ENCODE data around the gene AP1S1. TPM values are rescaled to one million over a fixed set of nuclear protein-coding genes. Genes with fewer than 3 reads are reported as not detected.
A peak's percentile ranks its signal among the peaks of the same experiment; 100 is the strongest.

Gene AP1S1
- total RNA-seq, 1 experiment from 2014 or later, result 79.0 TPM

DNA sequence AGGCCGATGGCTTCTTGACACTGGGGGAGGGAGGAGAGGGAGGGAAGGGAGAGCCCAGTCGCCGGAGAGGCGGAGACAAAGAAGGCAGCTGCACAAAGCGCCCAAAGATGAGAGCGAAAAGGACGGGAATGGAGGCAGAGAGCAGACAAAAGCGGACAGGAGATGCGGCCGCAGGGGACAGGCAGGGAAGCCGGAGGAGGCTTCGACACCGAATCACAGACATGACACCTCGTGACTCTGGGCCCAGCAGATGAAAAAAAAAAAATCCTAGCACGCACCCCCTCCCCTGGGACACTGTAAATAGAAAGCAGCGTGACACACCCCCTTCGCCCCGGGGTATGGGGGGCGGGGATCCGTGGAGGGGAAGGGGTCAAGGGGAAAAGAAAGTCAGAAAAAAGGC is 24.8 kb downstream of the AP1S1 start:
- CTCF ChIA-PET, result interaction anchor here (1.4 kb wide), 1 partner anchor 14 kb away, joined by 3 read pairs; no protein-coding TSS in a partner anchor
- DNase-seq (ENCODE audit: low spot score), result no peak
- Histone ChIP-seq H3K9me3 (ENCODE audit: low read depth, low read length, poor library complexity, severe bottlenecking) (no peaks in the 10 kb centered on the region), H3K27me3 (replicated peaks; ENCODE audit: insufficient read depth, low read depth, low read length, poor library complexity) (peaks cover 35% of the 10 kb centered on the region), H3K4me3 (ENCODE audit: low read depth, low read length, poor library complexity, severe bottlenecking) (peak overlapping the region; percentile 40), H3K4me1 (ENCODE audit: insufficient read depth, low read length, poor library complexity, severe bottlenecking) (peaks cover 11% of the 10 kb centered on the region), H3K27ac (ENCODE audit: low read depth, low read length, poor library complexity, severe bottlenecking) (no peak overlapping the region), H3K36me3 (ENCODE audit: insufficient read depth, low read length, poor library complexity, severe bottlenecking) (no peaks in the 10 kb centered on the region)
- POLR2A ChIA-PET (ENCODE audit: low non-redundant PET), result no interaction called here
- BruUV-seq (replicated peaks), result no TSS peak
- no peak for TF ChIP-seq EZH2 (IDR thresholded peaks at IDR 0.05; ENCODE audit: borderline replicate concordance, low read depth, low read length, poor library complexity, severe bottlenecking)
- TF ChIP-seq, protein P1, sequence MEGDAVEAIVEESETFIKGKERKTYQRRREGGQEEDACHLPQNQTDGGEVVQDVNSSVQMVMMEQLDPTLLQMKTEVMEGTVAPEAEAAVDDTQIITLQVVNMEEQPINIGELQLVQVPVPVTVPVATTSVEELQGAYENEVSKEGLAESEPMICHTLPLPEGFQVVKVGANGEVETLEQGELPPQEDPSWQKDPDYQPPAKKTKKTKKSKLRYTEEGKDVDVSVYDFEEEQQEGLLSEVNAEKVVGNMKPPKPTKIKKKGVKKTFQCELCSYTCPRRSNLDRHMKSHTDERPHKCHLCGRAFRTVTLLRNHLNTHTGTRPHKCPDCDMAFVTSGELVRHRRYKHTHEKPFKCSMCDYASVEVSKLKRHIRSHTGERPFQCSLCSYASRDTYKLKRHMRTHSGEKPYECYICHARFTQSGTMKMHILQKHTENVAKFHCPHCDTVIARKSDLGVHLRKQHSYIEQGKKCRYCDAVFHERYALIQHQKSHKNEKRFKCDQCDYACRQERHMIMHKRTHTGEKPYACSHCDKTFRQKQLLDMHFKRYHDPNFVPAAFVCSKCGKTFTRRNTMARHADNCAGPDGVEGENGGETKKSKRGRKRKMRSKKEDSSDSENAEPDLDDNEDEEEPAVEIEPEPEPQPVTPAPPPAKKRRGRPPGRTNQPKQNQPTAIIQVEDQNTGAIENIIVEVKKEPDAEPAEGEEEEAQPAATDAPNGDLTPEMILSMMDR (conservative IDR thresholded peaks at IDR 0.05; ENCODE audit: low read depth, low read length), result no peak
- intact Hi-C loops (cut with micrococcal nuclease; ENCODE audit: unreplicated experiment), result loop anchor here (10.0 kb wide), 1 partner anchor 84 kb away; no protein-coding TSS in a partner anchor

DNA sequence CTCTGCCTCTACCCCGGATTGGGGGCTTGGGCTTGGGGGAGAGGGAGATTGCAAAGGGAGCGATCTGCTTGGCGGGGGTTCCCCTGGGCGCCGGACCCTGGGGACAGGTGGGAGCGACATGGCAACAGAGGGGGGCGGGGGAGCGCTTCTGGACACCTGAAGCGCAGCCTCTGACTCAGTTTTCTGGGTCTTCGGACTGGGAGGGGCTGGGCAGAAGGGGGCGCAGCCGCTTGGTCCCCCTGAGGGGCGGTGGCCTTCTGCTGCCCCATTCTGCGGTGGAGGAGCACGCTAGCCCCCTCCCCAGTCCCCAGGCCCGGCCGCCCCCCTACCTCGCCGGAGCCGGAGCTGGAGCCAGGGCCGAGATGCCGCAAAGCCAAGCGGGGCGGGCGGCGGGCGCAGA is 25.4 kb downstream of the AP1S1 start:
- ChIA-PET CTCF (no interaction called here), POLR2A (ENCODE audit: low non-redundant PET) (interaction anchor here (0.6 kb wide), 1 partner anchor 171 kb away, joined by 6 read pairs; no protein-coding TSS in a partner anchor)
- peaks cover 8% of the 10 kb centered on the region for H3K4me1 ChIP-seq (ENCODE audit: insufficient read depth, low read length, poor library complexity, severe bottlenecking)
- no peak for TF ChIP-seq EZH2 (IDR thresholded peaks at IDR 0.05; ENCODE audit: borderline replicate concordance, low read depth, low read length, poor library complexity, severe bottlenecking)
- TF ChIP-seq, protein P1 (conservative IDR thresholded peaks at IDR 0.05; ENCODE audit: low read depth, low read length), result no peak
- BruUV-seq (replicated peaks), result no TSS peak
- no peak for DNase-seq (ENCODE audit: low spot score)
- no peaks in the 10 kb centered on the region for H3K9me3 ChIP-seq (ENCODE audit: low read depth, low read length, poor library complexity, severe bottlenecking)
- H3K27ac ChIP-seq (ENCODE audit: low read depth, low read length, poor library complexity, severe bottlenecking), result no peak overlapping the region
- H3K4me3 ChIP-seq (ENCODE audit: low read depth, low read length, poor library complexity, severe bottlenecking), result peak overlapping the region; percentile 40
- peaks cover 35% of the 10 kb centered on the region for H3K27me3 ChIP-seq (replicated peaks; ENCODE audit: insufficient read depth, low read depth, low read length, poor library complexity)
- H3K36me3 ChIP-seq (ENCODE audit: insufficient read depth, low read length, poor library complexity, severe bottlenecking), result no peaks in the 10 kb centered on the region
- intact Hi-C loops (cut with micrococcal nuclease; ENCODE audit: unreplicated experiment), result loop anchor here (10.0 kb wide), 1 partner anchor 85 kb away; no protein-coding TSS in a partner anchor

DNA sequence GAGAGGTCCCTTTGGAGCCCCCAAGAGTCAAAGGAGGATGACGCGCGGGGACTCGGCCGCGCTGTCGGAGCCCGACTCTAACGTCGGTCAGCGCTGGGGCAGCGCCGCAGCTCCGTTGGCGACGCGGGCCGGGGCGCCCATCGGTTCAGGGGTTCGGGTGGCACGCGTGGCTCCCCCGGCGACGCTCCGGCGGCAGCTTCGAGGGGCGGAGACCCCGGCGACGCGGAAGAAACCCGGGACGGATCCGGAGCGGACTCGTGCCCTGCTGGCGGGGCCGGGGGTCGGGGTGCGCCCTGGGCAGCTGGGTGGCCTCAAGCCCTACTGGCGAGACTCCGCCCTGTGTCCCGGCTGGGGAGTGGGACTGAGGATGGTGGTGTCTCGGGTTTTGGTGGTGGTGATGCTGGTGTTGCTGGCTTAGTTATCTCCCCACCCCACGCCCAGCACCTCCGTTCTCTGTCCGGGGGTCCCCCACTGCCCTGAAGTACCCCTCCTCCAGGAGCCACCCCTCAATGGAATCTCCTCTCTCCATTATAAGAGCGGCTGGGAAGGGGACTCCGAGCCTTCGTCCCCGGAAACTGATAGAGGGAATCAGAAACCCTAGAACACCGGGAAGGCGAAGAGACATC is 26.0 kb downstream of the AP1S1 start, which contains the start of gene NAT16:
TSS of gene NAT16 (minus strand) at position 164 of the 626 bp plus-strand sequence. CDS start 5,486 bp downstream, outside the sequence.
- no peak for DNase-seq (ENCODE audit: low spot score)
- POLR2A ChIA-PET (ENCODE audit: low non-redundant PET), result interaction anchor here (0.6 kb wide), 1 partner anchor 171 kb away, joined by 6 read pairs; no protein-coding TSS in a partner anchor
- peaks cover 35% of the 10 kb centered on the region for H3K27me3 ChIP-seq (replicated peaks; ENCODE audit: insufficient read depth, low read depth, low read length, poor library complexity)
- H3K9me3 ChIP-seq (ENCODE audit: low read depth, low read length, poor library complexity, severe bottlenecking), result no peaks in the 10 kb centered on the region
- intact Hi-C loops (cut with micrococcal nuclease; ENCODE audit: unreplicated experiment), result no loop called here
- no peaks in the 10 kb centered on the region for H3K36me3 ChIP-seq (ENCODE audit: insufficient read depth, low read length, poor library complexity, severe bottlenecking)
- no TSS peak for BruUV-seq (replicated peaks)
- no peak within 1 kb of the TSS for H3K27ac ChIP-seq (ENCODE audit: low read depth, low read length, poor library complexity, severe bottlenecking)
- CTCF ChIA-PET, result no interaction called here
- peaks cover 8% of the 10 kb centered on the region for H3K4me1 ChIP-seq (ENCODE audit: insufficient read depth, low read length, poor library complexity, severe bottlenecking)
- peak within 1 kb of the TSS; percentile 40 for H3K4me3 ChIP-seq (ENCODE audit: low read depth, low read length, poor library complexity, severe bottlenecking)
- TF ChIP-seq, protein P1 (conservative IDR thresholded peaks at IDR 0.05; ENCODE audit: low read depth, low read length), result no peak
- TF ChIP-seq EZH2 (IDR thresholded peaks at IDR 0.05; ENCODE audit: borderline replicate concordance, low read depth, low read length, poor library complexity, severe bottlenecking), result peak; percentile 86
